IMR-90 (cell line): ENCODE results near the gene TENM4. TPM values are rescaled to one million over a fixed set of nuclear protein-coding genes. Genes with fewer than 3 reads are reported as not detected.

ENCODE experiments used
- ATAC-seq: fragments of 200-7000 bp; cut with Tn5 transposase; 2 replicates; pipeline ENCODE4 v1.9.1; 2020; ENCODE audit warnings: low read depth, mild to moderate bottlenecking, moderate library complexity
- BruUV-seq: library from RNA; stranded (reverse); fragments of 400-500 nt; replicated peaks from 2 replicates; lab custom pipeline; 2021; lab: Mats Ljungman, UMichigan
- CTCF ChIA-PET: fragments of 300-600 bp; formaldehyde crosslinking; extraction: SDS; loops from one replicate; lab custom pipeline; 2021; ENCODE audit warnings: antibody characterized with exemption; lab: Yijun Ruan, JAX
- POLR2A ChIA-PET: fragments of 300-600 bp; sonication (Branson Sonifier 250); formaldehyde crosslinking; loops from one replicate; lab custom pipeline; 2022; ENCODE audit warnings: antibody characterized with exemption; ENCODE audit not compliant: unreplicated experiment; lab: Charles Lee
- DNase-seq: peaks from one replicate; pipeline ENCODE4 v3.0.0; 2013
- H2AFZ ChIP-seq: replicated peaks from 2 replicates; pipeline ENCODE3; 2013; ENCODE audit warnings: low read length, mild to moderate bottlenecking; ENCODE audit not compliant: poor library complexity
- H2AK5ac ChIP-seq: 2 replicates; pipeline ENCODE4 v1.6.1; 2013; ENCODE audit warnings: low read depth, low read length, inconsistent platforms
- H2AK9ac ChIP-seq: replicated peaks from 2 replicates; pipeline ENCODE3; 2013; ENCODE audit warnings: mild to moderate bottlenecking, low read depth, low read length, moderate library complexity; ENCODE audit not compliant: poor library complexity
- H2BK120ac ChIP-seq: 2 replicates; pipeline ENCODE4 v1.6.1; 2013; ENCODE audit warnings: low read depth, low read length, inconsistent platforms
- H2BK15ac ChIP-seq: 3 replicates; pipeline ENCODE4 v1.6.1; 2013; ENCODE audit warnings: low read depth, low read length, inconsistent platforms
- H2BK20ac ChIP-seq: 2 replicates; pipeline ENCODE4 v1.6.1; 2013; ENCODE audit warnings: low read depth, mild to moderate bottlenecking, inconsistent platforms, low read length, moderate library complexity
- H2BK5ac ChIP-seq: 2 replicates; pipeline ENCODE4 v1.6.1; 2013; ENCODE audit warnings: mild to moderate bottlenecking, low read depth, low read length, inconsistent platforms; ENCODE audit not compliant: poor library complexity, severe bottlenecking
- H3K14ac ChIP-seq: replicated peaks from 2 replicates; pipeline ENCODE4 v1.6.1; 2013; ENCODE audit warnings: low read depth, low read length, inconsistent platforms
- H3K18ac ChIP-seq: 2 replicates; pipeline ENCODE4 v1.6.1; 2013; ENCODE audit warnings: low read depth, low read length, control low read depth
- H3K23ac ChIP-seq: 2 replicates; pipeline ENCODE4 v1.6.1; 2013; ENCODE audit warnings: low read depth, low read length, inconsistent platforms
- H3K27ac ChIP-seq: 2 replicates; pipeline ENCODE4 v1.5.1; 2013; ENCODE audit warnings: mild to moderate bottlenecking, control low read depth, low read length; ENCODE audit not compliant: insufficient read depth
- H3K27me3 ChIP-seq: 2 replicates; pipeline ENCODE4 v1.6.1; 2013; ENCODE audit warnings: low read length; ENCODE audit not compliant: control insufficient read depth, insufficient read depth
- H3K36me3 ChIP-seq: 2 replicates; pipeline ENCODE4 v1.6.1; 2013; ENCODE audit warnings: low read length, mixed read lengths; ENCODE audit not compliant: control insufficient read depth, insufficient read depth
- H3K4ac ChIP-seq: 2 replicates; pipeline ENCODE4 v1.6.1; 2013; ENCODE audit warnings: low read depth, low read length, inconsistent platforms
- H3K4me1 ChIP-seq: 2 replicates; pipeline ENCODE4 v1.6.1; 2013; ENCODE audit warnings: low read length, mixed read lengths; ENCODE audit not compliant: control insufficient read depth, insufficient read depth
- H3K4me2 ChIP-seq: 2 replicates; pipeline ENCODE4 v1.6.1; 2013; ENCODE audit warnings: low read depth, mild to moderate bottlenecking, control low read depth, low read length, moderate library complexity
- H3K4me3 ChIP-seq: 2 replicates; pipeline ENCODE4 v1.5.1; 2013; ENCODE audit warnings: low read depth, mild to moderate bottlenecking, control low read depth, low read length, moderate library complexity; ENCODE audit not compliant: insufficient read depth
- H3K56ac ChIP-seq: 2 replicates; pipeline ENCODE4 v1.6.1; 2013; ENCODE audit warnings: low read length, inconsistent platforms; ENCODE audit not compliant: insufficient read depth; ENCODE audit errors: extremely low read depth
- H3K79me1 ChIP-seq, 2 experiments: 2 replicates each; pipeline ENCODE4 v1.6.1; 2013; ENCODE audit warnings: low read length in 2 of 2, inconsistent platforms in 1 of 2, low read depth in 1 of 2
- H3K9ac ChIP-seq: 2 replicates; pipeline ENCODE4 v1.6.1; 2013; ENCODE audit warnings: low read depth, low read length, control low read depth
- H3K9me1 ChIP-seq: 2 replicates; pipeline ENCODE4 v1.6.1; 2013; ENCODE audit warnings: low read length, inconsistent platforms; ENCODE audit not compliant: insufficient read depth
- H3K9me3 ChIP-seq: 2 replicates; pipeline ENCODE4 v1.6.1; 2013; ENCODE audit warnings: low read length; ENCODE audit not compliant: control insufficient read depth, insufficient read depth
- H4K20me1 ChIP-seq: 2 replicates; pipeline ENCODE4 v1.6.1; 2013; ENCODE audit warnings: low read length, inconsistent platforms; ENCODE audit not compliant: insufficient read depth
- H4K5ac ChIP-seq: 2 replicates; pipeline ENCODE4 v1.6.1; 2013; ENCODE audit warnings: mild to moderate bottlenecking, low read depth, low read length, control low read depth
- H4K8ac ChIP-seq, 2 experiments: 2 replicates each; pipeline ENCODE4 v1.6.1; 2013; ENCODE audit warnings: low read depth in 2 of 2, low read length in 2 of 2, control low read depth in 1 of 2, inconsistent platforms in 1 of 2
- H4K91ac ChIP-seq: 2 replicates; pipeline ENCODE4 v1.6.1; 2013; ENCODE audit warnings: low read depth, low read length, inconsistent platforms; ENCODE audit not compliant: insufficient read depth
- CTCF ChIP-seq: conservative IDR thresholded peaks from 2 replicates; pipeline ENCODE4 v1.5.1; 2012; ENCODE audit warnings: mild to moderate bottlenecking, low read depth, low read length, improper control_type of control experiment
- MAZ ChIP-seq: IDR thresholded peaks from 2 replicates; pipeline ENCODE4 v1.6.1; 2012; ENCODE audit warnings: low read depth, mild to moderate bottlenecking, low read length, improper control_type of control experiment, moderate library complexity, borderline replicate concordance
- RAD21 ChIP-seq: IDR thresholded peaks from 2 replicates; pipeline ENCODE4 v1.6.1; 2012; ENCODE audit warnings: low read length, improper control_type of control experiment
- RFX5 ChIP-seq: IDR thresholded peaks from 2 replicates; pipeline ENCODE4 v1.8.0; 2012; ENCODE audit warnings: low read depth, mild to moderate bottlenecking, low read length, moderate library complexity
- SMC3 ChIP-seq: fragments of 150-350 bp; IDR thresholded peaks from 2 replicates; pipeline ENCODE4 v1.6.1; 2016; ENCODE audit warnings: low read depth, mild to moderate bottlenecking, antibody characterized with exemption, low read length, moderate library complexity
- USF2 ChIP-seq: fragments of 150-350 bp; IDR thresholded peaks from 2 replicates; pipeline ENCODE4 v1.6.1; 2017; ENCODE audit warnings: mild to moderate bottlenecking, antibody characterized with exemption, low read length, low read depth
- WGBS, 2 experiments: methylation state at CpG; one replicate each; pipeline versions ENCODE4 v1.1.5 to v1.1.7; 2013; ENCODE audit warnings: missing lambda C conversion rate in 2 of 2; ENCODE audit not compliant: insufficient read length in 1 of 2; ENCODE audit errors: extremely low coverage in 2 of 2; 5-methylcytosine and 5-hydroxymethylcytosine counted together
- dilution Hi-C: fragments of 300-500 bp; cut with HindIII; formaldehyde crosslinking; loops from one replicate; pipeline ENCODE4 v1.14.3; 2018; ENCODE audit warnings: low sequenced_read_pairs; ENCODE audit not compliant: unreplicated experiment
- in situ Hi-C: fragments of 300-500 bp; cut with MboI; formaldehyde crosslinking; loops from 3 replicates; pipeline ENCODE4 v1.14.3; 2019; ENCODE audit warnings: low sequenced_read_pairs, inconsistent platforms, mixed read lengths
- intact Hi-C: fragments of 100-400 bp; cut with micrococcal nuclease; formaldehyde crosslinking; loops from 2 replicates; pipeline ENCODE4 v1.10.0; 2022
- polyA plus RNA-seq, 3 experiments: library from polyadenylated mRNA; depleted of rRNA; stranded (reverse); fragments of >200 nt; gene quantifications; 2 replicates each; pipeline ENCODE4 v1.2.3, GENCODE V29; 2012; ENCODE audit warnings: low replicate concordance in 1 of 3
- total RNA-seq: library from RNA; depleted of rRNA; stranded (reverse); fragments of >200 nt; gene quantifications from 2 replicates; pipeline ENCODE4 v1.2.3, GENCODE V29; 2012

The TENM4 gene
- total and polyA plus RNA-seq, 2 of the 4 experiments (the other 2 are of a cell fraction) = 7.4 to 9.0 TPM

- Histone ChIP-seq H2AFZ (peak overlapping the region; percentile 72), H3K27ac (peak overlapping the region; percentile 87), H3K9me1 (peaks cover 39% of the 10 kb centered on the region), H2AK5ac (peak overlapping the region; percentile 88), H3K4me1 (peaks cover 48% of the 10 kb centered on the region), H3K14ac (peak overlapping the region; percentile 90), H2AK9ac (peak overlapping the region; percentile 91), H2BK15ac (peak overlapping the region; percentile 97; the same call in 2 of the 3 replicates), H3K23ac (peak overlapping the region; percentile 82), H4K91ac (peak overlapping the region; percentile 96), H3K27me3 (no peaks in the 10 kb centered on the region), H4K5ac (peak overlapping the region; percentile 95), H4K8ac (peak overlapping the region; percentile 87 to 93), H3K18ac (peak overlapping the region; percentile 97), H3K9ac (peak overlapping the region; percentile 23; the same call in 1 of the 2 replicates), H3K4me2 (no peak overlapping the region), H3K9me3 (no peaks in the 10 kb centered on the region), H2BK5ac (peak overlapping the region; percentile 79), H3K79me1 (peaks cover 0 to 8% of the 10 kb centered on the region in 2 experiments; a peak in 1 of 4 replicates), H2BK120ac (peak overlapping the region; percentile 98), H3K36me3 (peaks cover 6% of the 10 kb centered on the region; the same call in 1 of the 2 replicates), H3K56ac (0 out of 2 replicates have a peak overlapping the region, but pooled peaks have one; percentile 20), H3K4me3 (no peak overlapping the region), H2BK20ac (peak overlapping the region; percentile 97), H3K4ac (peak overlapping the region; percentile 90), H4K20me1 (0 out of 2 replicates have a peak, but pooled peaks cover 3% of the 10 kb centered on the region)
- ATAC-seq (peak; percentile 36), DNase-seq (peak; percentile 81)
- CTCF ChIA-PET = interaction anchor here (0.7 to 3.9 kb wide), 13 partner anchors 11 to 290 kb away, joined by 3 to 29 read pairs (median 4); no protein-coding TSS in a partner anchor
- TF ChIP-seq CTCF (peak; percentile 75), SMC3 (peak; percentile 68), RAD21 (peak; percentile 69), RFX5 (no peak), MAZ (peak; percentile 36; the same call in 1 of the 2 replicates), USF2 (no peak)
- intact Hi-C loops (loop anchor here (5.0 to 10.0 kb wide), 5 partner anchors 151 to 446 kb away; no protein-coding TSS in a partner anchor), in situ Hi-C loops (loop anchor here (10.0 kb wide), 1 partner anchor 436 kb away; no protein-coding TSS in a partner anchor), dilution Hi-C loops (no loop called here)
- BruUV-seq = no TSS peak
- POLR2A ChIA-PET = interaction anchor here (0.5 to 1.2 kb wide), 2 partner anchors 13 to 23 kb away, joined by 3 to 4 read pairs; no protein-coding TSS in a partner anchor
- WGBS, 2 experiments = 26% methylated on average over 5 of the region's 5 CpGs; no CpG with 5 or more reads in 1 of the 2 experiments
Measured at GRCh38 chr11:78798663-78799062, 642.2 kb downstream of the TENM4 start.
